IPS-NIHi11 (cell line): Measurements from ENCODE around the gene CAPN5.

Experiments
- DNase-seq: peaks from one replicate; pipeline ENCODE4 v3.0.0; 2012; ENCODE audit warnings: mixed read lengths, low spot score

Gene CAPN5

GRCh38 chr11:77100166-77101042, 33.6 kb downstream of the CAPN5 start:
- no peak for DNase-seq

GRCh38 chr11:77101043-77101537, 34.3 kb downstream of the CAPN5 start:
- DNase-seq = peak; percentile 65

GRCh38 chr11:77102246-77103210, 35.8 kb downstream of the CAPN5 start, which contains the start of gene OMP:
Gene OMP, plus strand, starts transcription at chr11:77102840. Its CDS starts 0 bp downstream, at chr11:77102840.
- DNase-seq = no peak

- no peak for DNase-seq
These were observed 36.5 kb downstream of the CAPN5 start for GRCh38 chr11:77103319-77103718.

GRCh38 chr11:77104727-77105126, 38.0 kb downstream of the CAPN5 start:
- DNase-seq = no peak

- no peak for DNase-seq
These were observed 39.5 kb downstream of the CAPN5 start for GRCh38 chr11:77106321-77106720.

GRCh38 chr11:77106759-77107158, 40.0 kb downstream of the CAPN5 start:
- no peak for DNase-seq

- no peak for DNase-seq
These were observed 41.2 kb downstream of the CAPN5 start for GRCh38 chr11:77107950-77108349.

- DNase-seq = no peak
These were observed 41.7 kb downstream of the CAPN5 start for GRCh38 chr11:77108436-77108835.

GRCh38 chr11:77109236-77110019, 42.7 kb downstream of the CAPN5 start:
- DNase-seq = no peak

- no peak for DNase-seq
These were observed 44.1 kb downstream of the CAPN5 start for GRCh38 chr11:77110836-77111235.

GRCh38 chr11:77111277-77111676, 44.5 kb downstream of the CAPN5 start:
- DNase-seq = no peak

- DNase-seq = no peak
These were observed 45.2 kb downstream of the CAPN5 start for GRCh38 chr11:77111946-77112345.

- DNase-seq = no peak
These were observed 46.0 kb downstream of the CAPN5 start for GRCh38 chr11:77112641-77113381.

- DNase-seq = peak; percentile 84
These were observed 46.8 kb downstream of the CAPN5 start for GRCh38 chr11:77113382-77114088.

GRCh38 chr11:77114089-77114463, 47.3 kb downstream of the CAPN5 start:
- no peak for DNase-seq

GRCh38 chr11:77115181-77115611, 48.4 kb downstream of the CAPN5 start:
- DNase-seq = peak; percentile 85

- no peak for DNase-seq
These were observed 49.2 kb downstream of the CAPN5 start for GRCh38 chr11:77115956-77116355.

- no peak for DNase-seq
These were observed 50.7 kb downstream of the CAPN5 start for GRCh38 chr11:77117492-77117891.

GRCh38 chr11:77118086-77118485, 51.3 kb downstream of the CAPN5 start:
- DNase-seq = no peak
